HCT116 (cell line): ENCODE measurements around the gene VAPA.

Source experiments
- CTCF ChIP-seq, 3 experiments: fragments of 200-600 bp in 1 of 3; sonication (generic) in 1 of 3; IDR thresholded peaks in 2 of 3; conservative IDR thresholded peaks in 1 of 3; 2 replicates each; pipeline ENCODE4 v1.5.1; 2012 to 2017; ENCODE audit warnings: low read depth in 2 of 3, low read length in 2 of 3, antibody characterized with exemption in 1 of 3, borderline replicate concordance in 1 of 3, control low read depth in 1 of 3, mild to moderate bottlenecking in 1 of 3, mixed read lengths in 1 of 3, mixed run types in 1 of 3, moderate library complexity in 1 of 3; ENCODE audit not compliant: insufficient read depth in 1 of 3
- POLR2A ChIP-seq: IDR thresholded peaks from 2 replicates; pipeline ENCODE4 v1.7.0; 2011; ENCODE audit warnings: borderline replicate concordance; ENCODE audit not compliant: insufficient read depth, insufficient read length; ENCODE audit errors: extremely low read depth
- RAD21 ChIP-seq: IDR thresholded peaks from 2 replicates; pipeline ENCODE4 v1.6.1; 2012; ENCODE audit warnings: low read depth, mild to moderate bottlenecking

GRCh38 chr18:9868857-9869714 lies 44.7 kb upstream of the VAPA start:
- TF ChIP-seq CTCF (IDR thresholded peaks at IDR 0.05 in 2 of 3, conservative IDR thresholded peaks at IDR 0.05 in 1 of 3; ENCODE audit: borderline replicate concordance in 1 of 3, insufficient read depth in 1 of 3, low read depth in 2 of 3, low read length in 2 of 3) = no peak
- TF ChIP-seq RAD21 = no peak; the same call in 1 of the 2 replicates
- no peak for TF ChIP-seq POLR2A
